K562 (cell line): ENCODE results near the gene AGPAT1. TPM values are rescaled to one million over a fixed set of nuclear protein-coding genes. Genes with fewer than 3 reads are reported as not detected.
A peak's percentile ranks its signal among the peaks of the same experiment; 100 is the strongest.

Experiments
- CCAR2 ChIP-seq: fragments of 200-400 bp; formaldehyde crosslinking; IDR thresholded peaks from 2 replicates; pipeline ENCODE4 v1.6.1; 2017; ENCODE audit warnings: mild to moderate bottlenecking, low read depth, low read length
- CHD1 ChIP-seq: fragments of 200-600 bp; sonication (generic); IDR thresholded peaks from one replicate; pipeline ENCODE4 v1.6.1; 2012; ENCODE audit warnings: mild to moderate bottlenecking, moderate library complexity, low read length, inconsistent platforms
- CXXC5 ChIP-seq: fragments of 250-450 bp; sonication (Bioruptor Pico); IDR thresholded peaks from 2 replicates; pipeline ENCODE4 v1.8.0; 2022; ENCODE audit warnings: inconsistent platforms, mild to moderate bottlenecking, moderate library complexity
- DPF2 ChIP-seq: fragments of 450-650 bp; IDR thresholded peaks from 2 replicates; pipeline ENCODE4 v1.6.1; 2016
- HDAC1 ChIP-seq, 2 experiments: fragments of 450-650 bp; IDR thresholded peaks; 2 replicates each; pipeline ENCODE4 v1.6.1; 2016 to 2017; ENCODE audit warnings: inconsistent platforms in 1 of 2, mild to moderate bottlenecking in 1 of 2, moderate library complexity in 1 of 2
- NFRKB ChIP-seq: fragments of 450-650 bp; IDR thresholded peaks from 2 replicates; pipeline ENCODE4 v1.6.1; 2016; ENCODE audit warnings: low read depth
- RBBP5 ChIP-seq: fragments of 200-600 bp; sonication (generic); IDR thresholded peaks from 2 replicates; pipeline ENCODE4 v1.6.1; 2012; ENCODE audit warnings: borderline replicate concordance, mild to moderate bottlenecking, low read length, control low read depth, inconsistent platforms; ENCODE audit not compliant: insufficient read depth, poor library complexity, severe bottlenecking
- SAP30 ChIP-seq: fragments of 200-600 bp; sonication (generic); IDR thresholded peaks from 2 replicates; pipeline ENCODE4 v1.6.1; 2012; ENCODE audit warnings: borderline replicate concordance, low read depth, mild to moderate bottlenecking, moderate library complexity, low read length, control low read depth, inconsistent platforms; ENCODE audit not compliant: insufficient read depth, poor library complexity, severe bottlenecking
- SIN3A ChIP-seq, 2 experiments: fragments of 150-350 bp in 1 of 2; IDR thresholded peaks; 2 replicates each; pipeline ENCODE4 v1.6.1; 2011 to 2016; ENCODE audit warnings: borderline replicate concordance in 2 of 2, low read depth in 2 of 2, low read length in 2 of 2, mild to moderate bottlenecking in 2 of 2, moderate library complexity in 2 of 2; ENCODE audit not compliant: control insufficient read depth in 1 of 2
- SMARCA4 ChIP-seq: fragments of 450-650 bp; IDR thresholded peaks from 2 replicates; pipeline ENCODE4 v1.6.1; 2016
- SMARCB1 ChIP-seq: IDR thresholded peaks from 2 replicates; pipeline ENCODE4 v1.6.1; 2011; ENCODE audit warnings: improper control_type of control experiment, low read depth; ENCODE audit not compliant: insufficient read length
- SUPT5H ChIP-seq: fragments of 450-650 bp; IDR thresholded peaks from 2 replicates; pipeline ENCODE4 v1.6.1; 2016
- ZBTB8A ChIP-seq: fragments of 450-650 bp; IDR thresholded peaks from 2 replicates; pipeline ENCODE4 v1.6.1; 2018; ENCODE audit warnings: mild to moderate bottlenecking, moderate library complexity; ENCODE audit not compliant: partially characterized antibody
- ZNF121 ChIP-seq: sonication (generic); formaldehyde crosslinking; conservative IDR thresholded peaks from 2 replicates; pipeline ENCODE4 v1.8.0; 2022; ENCODE audit warnings: missing genetic modification reagents
- polyA plus RNA-seq, 8 experiments: library from polyadenylated mRNA; depleted of rRNA in 4 of 8; stranded (reverse) in 5 of 8; unstranded in 3 of 8; fragments of >200 nt; fragmentation: Nextera tagmentation in 2 of 8; fragmentation: Illumina TruSeq in 1 of 8; extraction: Ambion mirVana in 2 of 8; extraction: Trizol in 1 of 8; gene quantifications; 2 replicates each; pipeline versions ENCODE4 v1.2.1 to v1.2.3, GENCODE V29; 2011 to 2014; ENCODE audit warnings: inconsistent platforms in 1 of 8, missing spikeins in 1 of 8
- total RNA-seq, 7 experiments: library from RNA; depleted of rRNA in 6 of 7; stranded (reverse); fragments of >200 nt in 6 of 7; fragmentation: Illumina TruSeq in 2 of 7; extraction: Trizol in 2 of 7; gene quantifications; 2 replicates each; pipeline versions ENCODE4 v1.2.1 to v1.2.3, GENCODE V29; 2011 to 2021; ENCODE audit warnings: low replicate concordance in 1 of 7
- TF ChIP-seq, protein P1 (sequence below): fragments of 450-650 bp; formaldehyde crosslinking; IDR thresholded peaks from 2 replicates; pipeline ENCODE4 v1.4.0; 2020; ENCODE audit warnings: mild to moderate bottlenecking, moderate library complexity
- TF ChIP-seq, protein P2 (sequence below): fragments of 450-650 bp; IDR thresholded peaks from 2 replicates; pipeline ENCODE4 v1.6.1; 2016; ENCODE audit warnings: mild to moderate bottlenecking
- TF ChIP-seq, protein P3 (sequence below): fragments of 450-650 bp; formaldehyde crosslinking; IDR thresholded peaks from 2 replicates; pipeline ENCODE4 v1.4.0; 2022; ENCODE audit warnings: missing genetic modification characterization

AGPAT1 gene
- total and polyA plus RNA-seq, 9 of the 15 experiments (the other 6 are each of a cell fraction or from before 2014, with no cell fraction given), result 37.9 to 176 (median 69.4) TPM

DNA sequence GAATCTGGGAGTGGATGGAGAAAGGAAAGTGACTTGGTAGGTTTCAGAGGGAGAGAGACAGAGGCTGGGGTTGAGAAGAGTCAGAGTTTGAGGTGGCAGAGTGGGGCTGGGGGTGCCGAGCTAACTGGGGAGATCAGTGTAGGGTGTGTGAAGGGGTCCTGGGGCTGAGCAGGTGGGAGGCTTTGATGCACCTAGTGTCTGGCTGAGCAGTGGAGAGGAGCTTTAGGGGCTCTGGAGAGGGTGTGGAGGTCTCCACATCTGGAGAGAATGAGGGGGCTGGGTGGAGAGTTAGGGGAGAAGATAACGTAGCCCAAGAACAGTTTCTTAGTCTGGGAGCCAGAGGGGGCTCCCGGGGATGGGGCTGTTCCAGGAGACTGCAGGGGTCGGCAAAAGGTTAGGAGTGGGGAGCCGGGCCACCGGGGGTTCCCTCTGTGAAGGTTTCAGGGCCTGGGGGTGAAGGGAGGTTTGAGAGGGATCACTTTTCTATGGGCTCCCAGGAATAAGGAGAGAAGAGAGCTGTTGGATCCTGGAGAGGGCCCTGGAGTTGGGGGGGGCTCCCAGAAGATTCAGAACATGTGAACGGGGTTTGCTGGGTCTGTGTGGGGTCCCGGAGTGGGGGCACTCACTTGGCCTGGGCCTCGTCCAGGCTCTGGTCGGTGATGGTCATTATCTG is 13.3 kb upstream of the AGPAT1 start (continued):
- peak; percentile 40 for TF ChIP-seq RBBP5
- TF ChIP-seq SAP30, result peak; percentile 29
- TF ChIP-seq, protein P1, sequence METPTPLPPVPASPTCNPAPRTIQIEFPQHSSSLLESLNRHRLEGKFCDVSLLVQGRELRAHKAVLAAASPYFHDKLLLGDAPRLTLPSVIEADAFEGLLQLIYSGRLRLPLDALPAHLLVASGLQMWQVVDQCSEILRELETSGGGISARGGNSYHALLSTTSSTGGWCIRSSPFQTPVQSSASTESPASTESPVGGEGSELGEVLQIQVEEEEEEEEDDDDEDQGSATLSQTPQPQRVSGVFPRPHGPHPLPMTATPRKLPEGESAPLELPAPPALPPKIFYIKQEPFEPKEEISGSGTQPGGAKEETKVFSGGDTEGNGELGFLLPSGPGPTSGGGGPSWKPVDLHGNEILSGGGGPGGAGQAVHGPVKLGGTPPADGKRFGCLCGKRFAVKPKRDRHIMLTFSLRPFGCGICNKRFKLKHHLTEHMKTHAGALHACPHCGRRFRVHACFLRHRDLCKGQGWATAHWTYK (CRISPR knock-in tag), result 0 out of 2 replicates have a peak, but pooled peaks have one; percentile 14
- TF ChIP-seq ZBTB8A, result no peak
- no peak for TF ChIP-seq ZNF121 (CRISPR knock-in tag)
- no peak for TF ChIP-seq NFRKB
- 0 out of 2 replicates have a peak, but pooled peaks have one; percentile 14 for TF ChIP-seq CXXC5 (CRISPR knock-in tag)
- TF ChIP-seq HDAC1 (IDR thresholded peaks at IDR 0.05), result peak in 1 of 2 experiments; percentile 35; a peak in 1 of 4 replicates
- TF ChIP-seq SMARCA4, result peak; percentile 9; the same call in 1 of the 2 replicates
- peak; percentile 36 for TF ChIP-seq CHD1
- TF ChIP-seq, protein P2, sequence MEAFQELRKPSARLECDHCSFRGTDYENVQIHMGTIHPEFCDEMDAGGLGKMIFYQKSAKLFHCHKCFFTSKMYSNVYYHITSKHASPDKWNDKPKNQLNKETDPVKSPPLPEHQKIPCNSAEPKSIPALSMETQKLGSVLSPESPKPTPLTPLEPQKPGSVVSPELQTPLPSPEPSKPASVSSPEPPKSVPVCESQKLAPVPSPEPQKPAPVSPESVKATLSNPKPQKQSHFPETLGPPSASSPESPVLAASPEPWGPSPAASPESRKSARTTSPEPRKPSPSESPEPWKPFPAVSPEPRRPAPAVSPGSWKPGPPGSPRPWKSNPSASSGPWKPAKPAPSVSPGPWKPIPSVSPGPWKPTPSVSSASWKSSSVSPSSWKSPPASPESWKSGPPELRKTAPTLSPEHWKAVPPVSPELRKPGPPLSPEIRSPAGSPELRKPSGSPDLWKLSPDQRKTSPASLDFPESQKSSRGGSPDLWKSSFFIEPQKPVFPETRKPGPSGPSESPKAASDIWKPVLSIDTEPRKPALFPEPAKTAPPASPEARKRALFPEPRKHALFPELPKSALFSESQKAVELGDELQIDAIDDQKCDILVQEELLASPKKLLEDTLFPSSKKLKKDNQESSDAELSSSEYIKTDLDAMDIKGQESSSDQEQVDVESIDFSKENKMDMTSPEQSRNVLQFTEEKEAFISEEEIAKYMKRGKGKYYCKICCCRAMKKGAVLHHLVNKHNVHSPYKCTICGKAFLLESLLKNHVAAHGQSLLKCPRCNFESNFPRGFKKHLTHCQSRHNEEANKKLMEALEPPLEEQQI, result no peak
- no peak for TF ChIP-seq SUPT5H
- 0 out of 4 replicates have a peak, but pooled peaks of 1 of the 2 experiments have one; percentile 11 for TF ChIP-seq SIN3A (IDR thresholded peaks at IDR 0.05; ENCODE audit: borderline replicate concordance in 2 of 2, control insufficient read depth in 1 of 2, low read depth in 2 of 2, low read length in 2 of 2)
- TF ChIP-seq CCAR2, result 0 out of 2 replicates have a peak, but pooled peaks have one; percentile 81
- TF ChIP-seq, protein P3, sequence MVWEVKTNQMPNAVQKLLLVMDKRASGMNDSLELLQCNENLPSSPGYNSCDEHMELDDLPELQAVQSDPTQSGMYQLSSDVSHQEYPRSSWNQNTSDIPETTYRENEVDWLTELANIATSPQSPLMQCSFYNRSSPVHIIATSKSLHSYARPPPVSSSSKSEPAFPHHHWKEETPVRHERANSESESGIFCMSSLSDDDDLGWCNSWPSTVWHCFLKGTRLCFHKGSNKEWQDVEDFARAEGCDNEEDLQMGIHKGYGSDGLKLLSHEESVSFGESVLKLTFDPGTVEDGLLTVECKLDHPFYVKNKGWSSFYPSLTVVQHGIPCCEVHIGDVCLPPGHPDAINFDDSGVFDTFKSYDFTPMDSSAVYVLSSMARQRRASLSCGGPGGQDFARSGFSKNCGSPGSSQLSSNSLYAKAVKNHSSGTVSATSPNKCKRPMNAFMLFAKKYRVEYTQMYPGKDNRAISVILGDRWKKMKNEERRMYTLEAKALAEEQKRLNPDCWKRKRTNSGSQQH (CRISPR knock-in tag), result no peak
- 0 out of 2 replicates have a peak, but pooled peaks have one; percentile 33 for TF ChIP-seq DPF2
- no peak for TF ChIP-seq SMARCB1
